GM12864 (cell line): ENCODE results near the gene SSBP3.
"Not testable (repeated sequence)": the region's sequence is repeated elsewhere in the genome, so short reads cannot be mapped to it uniquely, and the experiment has no call there.

Source experiments
- DNase-seq: peaks from one replicate; pipeline ENCODE4 v3.0.0-alpha.2; 2011; ENCODE audit warnings: low read depth
- H3K4me3 ChIP-seq: 2 replicates; pipeline ENCODE4 v1.5.1; 2011; ENCODE audit warnings: mild to moderate bottlenecking, low read depth, low read length, control low read depth
- CTCF ChIP-seq: IDR thresholded peaks from 2 replicates; pipeline ENCODE4 v1.5.1; 2011; ENCODE audit warnings: low read depth, mild to moderate bottlenecking, moderate library complexity, low read length, control low read depth, inconsistent platforms; ENCODE audit errors: missing control alignments

Gene SSBP3

GRCh38 chr1:54220004-54220811 is 186.0 kb downstream of the SSBP3 start:
- H3K4me3 ChIP-seq, result no peak overlapping the region
- DNase-seq, result no peak
- no peak for TF ChIP-seq CTCF

- no peak for DNase-seq
- TF ChIP-seq CTCF, result no peak
Observed at GRCh38 chr1:54219688-54220003, 186.5 kb downstream of the SSBP3 start.

GRCh38 chr1:54218883-54219687 is 187.1 kb downstream of the SSBP3 start:
- H3K4me3 ChIP-seq, result no peak overlapping the region
- no peak for DNase-seq
- no peak for TF ChIP-seq CTCF

More at GRCh38 chr1:54219688-54220003, 186.5 kb downstream of the SSBP3 start:
- H3K4me3 ChIP-seq, result no peak overlapping the region

- DNase-seq, result no peak
Observed at GRCh38 chr1:54215523-54215922, 190.7 kb downstream of the SSBP3 start.

GRCh38 chr1:54212872-54213271 is 193.3 kb downstream of the SSBP3 start:
- no peak for TF ChIP-seq CTCF
- DNase-seq, result no peak
- H3K4me3 ChIP-seq, result no peak overlapping the region

More at GRCh38 chr1:54215523-54215922, 190.7 kb downstream of the SSBP3 start:
- no peak for TF ChIP-seq CTCF
- no peak overlapping the region for H3K4me3 ChIP-seq

GRCh38 chr1:54207896-54208295 is 198.3 kb downstream of the SSBP3 start:
- not testable (repeated sequence) for H3K4me3 ChIP-seq, DNase-seq

GRCh38 chr1:54207287-54207686 is 198.9 kb downstream of the SSBP3 start:
- no peak for TF ChIP-seq CTCF

More at GRCh38 chr1:54207287-54207686, 198.9 kb downstream of the SSBP3 start:
- no peak for DNase-seq
- H3K4me3 ChIP-seq, result no peak overlapping the region
